Measurements from ENCODE around the gene SMIM32. TPM values are rescaled to one million over a fixed set of nuclear protein-coding genes. Genes with fewer than 3 reads are reported as not detected.
A peak's percentile ranks its signal among the peaks of the same experiment; 100 is the strongest.

Gene SMIM32
- total and polyA plus RNA-seq, 2 donors (not counting 1 experiment from before 2014, with no cell fraction given), result not detected

- Histone ChIP-seq H3K36me3 (ENCODE audit: control insufficient read depth, insufficient read depth, low read length) (no peaks in the 10 kb centered on the region), H3K79me2 (ENCODE audit: control insufficient read depth, insufficient read depth, low read length) (no peaks in the 10 kb centered on the region), H3K9me3 (ENCODE audit: control insufficient read depth, insufficient read depth, low read depth, low read length) (no peaks in the 10 kb centered on the region), H3K27ac (ENCODE audit: insufficient read depth, low read length) (no peak overlapping the region), H3K9ac (ENCODE audit: insufficient read depth, low read length) (no peak overlapping the region), H2AFZ (ENCODE audit: low read length) (no peak overlapping the region), H4K20me1 (ENCODE audit: control insufficient read depth, extremely low read depth, insufficient read depth, low read length) (no peaks in the 10 kb centered on the region), H3K4me3 (replicated peaks in 1 of 4; ENCODE audit: control extremely low read depth in 1 of 4, insufficient read depth in 1 of 4, low read depth in 3 of 4, low read length in 4 of 4) (no peak overlapping the region), H3K4me1 (ENCODE audit: control insufficient read depth, extremely low read depth, insufficient read depth, low read length) (no peaks in the 10 kb centered on the region), H3K27me3 (ENCODE audit: control insufficient read depth, insufficient read depth, low read length) (peaks cover 2% of the 10 kb centered on the region), H3K4me2 (ENCODE audit: extremely low read depth, insufficient read depth, low read length) (no peak overlapping the region)
- TF ChIP-seq EZH2 (IDR thresholded peaks at IDR 0.05; ENCODE audit: low read length, missing control alignments), result no peak
- TF ChIP-seq CTCF (conservative IDR thresholded peaks at IDR 0.05 in 1 of 2, IDR thresholded peaks at IDR 0.05 in 1 of 2; ENCODE audit: low read depth in 1 of 2, low read length in 2 of 2), result no peak
- no peak for DNase-seq (ENCODE audit: low read depth in 2 of 2)
Measured at GRCh38 chr5:136213919-136214493, 21.0 kb upstream of the SMIM32 start.

GRCh38 chr5:136212252-136212721 is 19.3 kb upstream of the SMIM32 start:
- TF ChIP-seq CTCF (conservative IDR thresholded peaks at IDR 0.05 in 1 of 2, IDR thresholded peaks at IDR 0.05 in 1 of 2; ENCODE audit: low read depth in 1 of 2, low read length in 2 of 2) (peak; percentile 91 to 95), EZH2 (IDR thresholded peaks at IDR 0.05; ENCODE audit: low read length, missing control alignments) (no peak)
- no peak overlapping the region for H2AFZ ChIP-seq (ENCODE audit: low read length)

GRCh38 chr5:136211282-136212040 is 18.5 kb upstream of the SMIM32 start:
- H3K9me3 ChIP-seq (ENCODE audit: control insufficient read depth, insufficient read depth, low read depth, low read length), result no peaks in the 10 kb centered on the region
- peaks cover 2% of the 10 kb centered on the region for H3K27me3 ChIP-seq (ENCODE audit: control insufficient read depth, insufficient read depth, low read length)
- TF ChIP-seq CTCF (conservative IDR thresholded peaks at IDR 0.05 in 1 of 2, IDR thresholded peaks at IDR 0.05 in 1 of 2; ENCODE audit: low read depth in 1 of 2, low read length in 2 of 2), result no peak
- TF ChIP-seq EZH2 (IDR thresholded peaks at IDR 0.05; ENCODE audit: low read length, missing control alignments), result no peak
- no peak overlapping the region for H2AFZ ChIP-seq (ENCODE audit: low read length)
- no peak overlapping the region for H3K4me3 ChIP-seq (replicated peaks in 1 of 4; ENCODE audit: control extremely low read depth in 1 of 4, insufficient read depth in 1 of 4, low read depth in 3 of 4, low read length in 4 of 4)
- no peaks in the 10 kb centered on the region for H3K79me2 ChIP-seq (ENCODE audit: control insufficient read depth, insufficient read depth, low read length)
- no peak overlapping the region for H3K4me2 ChIP-seq (ENCODE audit: extremely low read depth, insufficient read depth, low read length)
- no peaks in the 10 kb centered on the region for H4K20me1 ChIP-seq (ENCODE audit: control insufficient read depth, extremely low read depth, insufficient read depth, low read length)
- no peaks in the 10 kb centered on the region for H3K4me1 ChIP-seq (ENCODE audit: control insufficient read depth, extremely low read depth, insufficient read depth, low read length)
- DNase-seq (ENCODE audit: low read depth in 2 of 2), result no peak
- no peak overlapping the region for H3K9ac ChIP-seq (ENCODE audit: insufficient read depth, low read length)
- H3K27ac ChIP-seq (ENCODE audit: insufficient read depth, low read length), result no peak overlapping the region
- H3K36me3 ChIP-seq (ENCODE audit: control insufficient read depth, insufficient read depth, low read length), result no peaks in the 10 kb centered on the region

More at GRCh38 chr5:136212252-136212721, 19.3 kb upstream of the SMIM32 start:
- no peak overlapping the region for H3K4me2 ChIP-seq (ENCODE audit: extremely low read depth, insufficient read depth, low read length)
- peaks cover 2% of the 10 kb centered on the region for H3K27me3 ChIP-seq (ENCODE audit: control insufficient read depth, insufficient read depth, low read length)
- no peaks in the 10 kb centered on the region for H3K79me2 ChIP-seq (ENCODE audit: control insufficient read depth, insufficient read depth, low read length)
- H3K9me3 ChIP-seq (ENCODE audit: control insufficient read depth, insufficient read depth, low read depth, low read length), result no peaks in the 10 kb centered on the region
- H3K36me3 ChIP-seq (ENCODE audit: control insufficient read depth, insufficient read depth, low read length), result no peaks in the 10 kb centered on the region
- H3K4me3 ChIP-seq (replicated peaks in 1 of 4; ENCODE audit: control extremely low read depth in 1 of 4, insufficient read depth in 1 of 4, low read depth in 3 of 4, low read length in 4 of 4), result no peak overlapping the region
- no peaks in the 10 kb centered on the region for H4K20me1 ChIP-seq (ENCODE audit: control insufficient read depth, extremely low read depth, insufficient read depth, low read length)
- no peak overlapping the region for H3K9ac ChIP-seq (ENCODE audit: insufficient read depth, low read length)
- no peaks in the 10 kb centered on the region for H3K4me1 ChIP-seq (ENCODE audit: control insufficient read depth, extremely low read depth, insufficient read depth, low read length)
- peak; percentile 30 to 57 for DNase-seq (ENCODE audit: low read depth in 2 of 2)
- no peak overlapping the region for H3K27ac ChIP-seq (ENCODE audit: insufficient read depth, low read length)

Measured in fibroblast of lung (primary cell).